Kidney tubule cell (primary cell): ENCODE data around the gene SLC12A6.
"Not testable (repeated sequence)": the region's sequence is repeated elsewhere in the genome, so short reads cannot be mapped to it uniquely, and the experiment has no call there.

Experiments used
- DNase-seq: peaks from one replicate; pipeline ENCODE4 v3.0.0-alpha.2; 2018; ENCODE audit warnings: low spot score

Gene SLC12A6

GRCh38 chr15:34357653-34358052 is 20.1 kb upstream of the SLC12A6 start:
- DNase-seq: no peak

DNA sequence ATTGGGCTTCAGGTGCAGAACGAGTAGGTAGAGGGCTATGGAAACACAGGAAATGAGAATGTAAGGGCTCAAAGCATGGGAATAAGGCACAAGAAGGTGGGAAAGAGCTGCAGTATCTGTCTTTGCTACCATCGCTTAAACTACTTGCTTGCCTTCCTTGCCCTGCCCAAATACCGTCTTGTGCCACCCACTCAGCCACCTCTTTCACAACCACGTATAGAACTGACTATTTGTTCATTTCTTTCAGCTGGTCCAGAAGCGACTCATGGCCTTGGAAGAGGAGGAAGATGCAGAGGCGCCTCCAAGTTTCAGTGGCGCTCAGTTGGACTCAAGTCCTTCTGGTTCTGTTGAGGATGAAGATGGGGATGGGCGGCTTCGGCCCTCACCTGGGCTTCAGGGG is 17.7 kb upstream of the SLC12A6 start:
- no peak for DNase-seq

DNA sequence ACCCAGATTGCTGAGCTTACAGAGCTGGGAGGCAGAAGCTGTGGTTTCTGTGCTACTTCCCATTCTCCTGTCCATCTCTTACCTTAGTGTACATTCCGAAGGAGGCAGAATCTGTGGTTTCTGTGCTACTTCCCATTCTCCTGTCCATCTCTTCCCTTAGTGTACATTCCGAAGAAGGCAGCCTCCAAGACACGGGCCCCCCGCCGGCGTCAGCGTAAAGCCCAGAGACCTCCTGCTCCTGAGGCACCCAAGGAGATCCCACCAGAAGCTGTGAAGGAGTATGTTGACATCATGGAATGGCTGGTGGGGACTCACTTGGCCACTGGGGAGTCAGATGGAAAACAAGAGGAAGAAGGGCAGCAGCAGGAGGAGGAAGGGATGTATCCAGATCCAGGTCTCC is 16.7 kb upstream of the SLC12A6 start:
- DNase-seq: no peak

GRCh38 chr15:34353627-34354026 is 16.0 kb upstream of the SLC12A6 start:
- no peak for DNase-seq

- not testable (repeated sequence) for DNase-seq
These were observed 15.4 kb upstream of the SLC12A6 start for GRCh38 chr15:34352996-34353395.

- no peak for DNase-seq
These were observed 12.2 kb upstream of the SLC12A6 start for GRCh38 chr15:34349769-34350168.

DNA sequence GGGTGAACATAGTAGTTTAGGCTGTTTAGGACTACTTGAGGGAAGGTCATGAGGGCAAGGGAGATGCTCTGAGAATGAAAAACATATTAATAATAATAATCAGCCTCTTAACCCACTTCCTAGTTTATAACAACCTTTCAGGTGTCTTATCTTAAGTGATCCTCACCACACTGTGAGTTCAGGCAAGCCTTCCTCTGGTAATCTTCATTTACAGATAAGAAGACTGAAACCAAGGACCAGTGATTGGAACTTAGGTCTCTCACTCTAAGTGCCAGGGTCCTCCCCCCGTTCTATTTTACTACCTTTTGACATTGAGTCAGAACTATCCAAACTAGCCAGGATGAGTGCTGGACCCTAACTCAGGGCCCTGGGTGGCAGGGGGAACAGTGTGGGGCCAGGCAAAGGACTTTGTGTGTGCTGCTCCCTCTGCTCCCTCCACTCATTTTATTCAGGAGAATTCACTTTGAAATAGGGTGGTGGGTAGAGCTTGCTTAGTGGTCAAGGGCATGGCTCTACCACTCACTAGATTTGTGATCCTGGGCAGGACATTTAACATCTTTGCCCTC is 11.2 kb upstream of the SLC12A6 start:
- no peak for DNase-seq

DNA sequence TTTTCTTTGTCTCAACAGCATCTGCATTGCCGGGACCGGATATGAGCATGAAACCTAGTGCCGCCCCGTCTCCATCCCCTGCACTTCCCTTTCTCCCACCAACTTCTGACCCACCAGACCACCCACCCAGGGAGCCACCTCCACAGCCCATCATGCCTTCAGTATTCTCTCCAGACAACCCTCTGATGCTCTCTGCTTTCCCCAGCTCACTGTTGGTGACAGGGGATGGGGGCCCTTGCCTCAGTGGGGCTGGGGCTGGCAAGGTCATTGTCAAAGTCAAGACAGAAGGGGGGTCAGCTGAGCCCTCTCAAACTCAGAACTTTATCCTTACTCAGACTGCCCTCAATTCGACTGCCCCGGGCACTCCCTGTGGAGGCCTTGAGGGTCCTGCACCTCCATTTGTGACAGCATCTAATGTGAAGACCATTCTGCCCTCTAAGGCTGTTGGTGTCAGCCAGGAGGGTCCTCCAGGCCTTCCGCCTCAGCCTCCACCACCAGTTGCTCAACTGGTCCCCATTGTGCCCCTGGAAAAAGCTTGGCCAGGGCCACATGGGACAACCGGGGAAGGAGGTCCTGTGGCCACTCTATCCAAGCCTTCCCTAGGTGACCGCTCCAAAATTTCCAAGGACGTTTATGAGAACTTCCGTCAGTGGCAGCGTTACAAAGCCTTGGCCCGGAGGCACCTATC is 10.5 kb upstream of the SLC12A6 start:
- DNase-seq: no peak

- DNase-seq: peak; percentile 93
These were observed 5.4 kb upstream of the SLC12A6 start, which contains the start of the genes NOP10 and NUTM1 for GRCh38 chr15:34342737-34343575. Gene NOP10 (minus strand): TSS chr15:34343136. CDS start chr15:34343073, 63 bp downstream. Gene NUTM1 (plus strand): TSS chr15:34343315. CDS start chr15:34343697, 382 bp downstream.

DNA sequence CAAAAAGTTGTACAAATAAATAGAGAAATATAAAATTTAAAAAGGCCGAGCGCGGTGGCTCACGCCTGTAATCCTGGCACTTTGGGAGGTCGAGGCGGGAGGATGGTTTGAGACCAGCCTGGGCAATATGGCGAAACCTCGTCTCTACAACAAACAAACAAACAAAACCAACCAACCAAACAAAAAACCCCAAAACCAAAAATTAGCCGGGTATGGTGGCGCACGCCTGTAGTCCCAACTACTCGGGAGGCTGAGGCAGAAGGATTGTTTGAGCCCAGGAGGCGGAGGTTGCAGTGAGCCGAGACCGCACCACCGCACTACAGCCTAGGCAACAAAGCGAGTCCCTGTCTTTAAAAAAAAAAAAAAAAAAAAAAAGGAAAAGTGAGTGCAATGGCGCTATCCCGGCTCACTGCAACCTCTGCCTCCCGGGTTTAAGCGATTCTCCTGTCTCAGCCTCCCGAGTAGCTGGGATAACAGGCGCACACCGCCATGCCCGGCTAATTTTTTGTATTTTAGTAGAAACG is 4.7 kb upstream of the SLC12A6 start:
- not testable (repeated sequence) for DNase-seq

GRCh38 chr15:34341381-34342212 is 4.0 kb upstream of the SLC12A6 start:
- DNase-seq: no peak

DNA sequence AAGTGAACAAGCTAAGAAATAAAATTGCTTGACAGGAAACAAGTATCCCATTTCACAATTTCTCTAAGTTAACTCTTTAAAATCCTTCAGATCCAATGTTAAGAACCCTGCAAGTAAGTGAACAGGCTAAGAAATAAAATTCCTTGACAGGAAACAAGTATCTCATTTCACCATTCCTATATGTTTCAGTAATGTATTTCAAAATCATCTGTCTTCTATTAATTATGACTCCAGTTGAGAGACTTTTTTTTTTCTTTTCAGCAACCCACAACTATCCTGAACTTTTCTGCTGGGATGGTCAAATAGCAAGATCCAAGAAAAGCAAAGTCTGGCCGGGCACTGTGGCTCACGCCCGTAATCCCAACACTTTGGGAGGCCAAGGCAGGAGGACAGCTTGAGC is 2.4 kb upstream of the SLC12A6 start:
- DNase-seq: no peak

DNA sequence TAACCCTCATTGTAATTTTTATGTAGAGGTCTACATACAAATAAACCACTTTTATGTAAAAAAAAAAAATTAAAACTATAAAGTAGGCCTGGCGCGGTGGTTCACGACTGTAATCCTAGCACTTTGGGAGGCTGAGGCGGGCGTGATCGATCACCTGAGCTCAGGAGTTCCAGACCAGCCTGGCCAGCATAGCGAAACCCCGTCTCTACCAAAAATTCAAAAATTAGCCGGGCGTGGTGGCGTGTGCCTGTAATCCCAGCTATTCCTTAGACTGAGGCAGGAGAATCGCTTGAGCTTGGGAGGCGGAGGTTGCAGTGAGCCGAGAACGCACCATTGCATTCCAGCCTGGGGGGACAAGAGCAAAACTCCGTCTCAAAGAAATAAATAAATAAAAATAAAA is 766 bp upstream of the SLC12A6 start:
- no peak for DNase-seq

DNA sequence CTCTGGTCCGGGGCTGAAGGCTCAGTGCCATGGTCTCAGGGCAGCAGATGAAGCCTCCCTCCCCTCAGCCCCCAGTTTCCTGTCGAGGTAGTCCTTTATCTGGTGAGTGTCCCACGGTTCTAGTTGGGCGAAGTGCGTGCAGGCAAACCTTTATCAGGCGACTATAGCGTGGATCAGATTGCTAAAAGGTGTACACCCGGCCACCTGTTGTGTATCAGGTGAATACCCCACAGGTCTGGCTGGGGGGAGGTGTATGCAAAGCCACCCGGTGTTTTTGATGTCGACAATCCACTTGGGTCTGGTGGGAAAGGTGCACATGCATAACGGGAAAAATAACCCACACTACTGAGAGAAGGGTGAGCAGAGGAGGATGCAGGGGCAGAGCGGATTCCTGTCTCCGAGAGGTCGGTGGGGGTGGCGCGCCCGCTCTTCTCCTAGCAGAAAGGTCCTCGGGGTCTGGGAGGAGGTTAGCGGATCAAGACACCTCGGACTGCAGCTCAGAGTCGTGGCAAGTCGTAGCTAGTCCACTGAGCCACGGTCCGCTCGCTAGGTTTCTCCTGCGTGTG is 507 bp downstream of the SLC12A6 start:
- DNase-seq: no peak

- no peak for DNase-seq
These were observed 1.2 kb downstream of the SLC12A6 start for GRCh38 chr15:34336231-34336990.

DNA sequence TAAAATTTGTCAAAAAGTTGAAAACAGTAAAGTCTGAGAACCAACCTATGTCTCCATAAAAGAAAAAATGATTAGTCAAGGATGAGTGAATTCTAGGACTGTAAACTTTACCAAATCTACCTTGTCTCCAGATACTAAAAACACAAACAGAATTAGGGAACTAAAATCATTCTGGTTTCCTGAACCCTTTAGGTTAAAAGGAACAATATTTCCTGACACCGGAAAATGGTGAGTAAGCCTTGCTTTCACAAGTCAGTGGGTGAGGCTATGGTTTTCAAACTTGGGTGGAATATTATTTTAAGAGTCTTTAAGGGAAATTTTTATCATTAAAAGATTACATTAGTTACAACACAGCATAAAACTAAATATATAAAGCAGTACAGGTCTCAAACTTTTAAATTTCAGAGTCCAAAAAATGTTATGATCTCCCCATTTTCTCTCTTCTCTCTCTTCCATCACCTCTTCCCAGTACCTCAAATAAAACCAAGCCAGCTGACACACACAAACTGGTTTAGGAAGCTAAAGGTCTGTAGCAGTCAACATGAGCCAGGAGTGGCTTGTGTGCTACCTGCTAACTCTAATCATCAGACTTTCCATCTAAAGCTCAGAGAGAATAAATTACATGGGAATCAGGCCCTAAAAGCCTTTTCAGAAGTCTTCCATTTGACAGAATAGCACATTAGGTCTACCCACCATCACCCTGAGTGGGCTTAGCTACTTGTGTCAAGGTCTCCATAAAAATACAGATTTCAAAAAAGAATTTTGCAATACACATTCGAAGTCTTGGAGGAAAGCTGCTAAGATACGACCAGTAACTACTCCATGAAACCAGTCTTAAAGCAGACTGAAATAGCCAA is 2.2 kb downstream of the SLC12A6 start:
- DNase-seq: no peak

- no peak for DNase-seq
These were observed 2.9 kb downstream of the SLC12A6 start for GRCh38 chr15:34334672-34335071.

- no peak for DNase-seq
These were observed 4.9 kb downstream of the SLC12A6 start for GRCh38 chr15:34332553-34333120.

DNA sequence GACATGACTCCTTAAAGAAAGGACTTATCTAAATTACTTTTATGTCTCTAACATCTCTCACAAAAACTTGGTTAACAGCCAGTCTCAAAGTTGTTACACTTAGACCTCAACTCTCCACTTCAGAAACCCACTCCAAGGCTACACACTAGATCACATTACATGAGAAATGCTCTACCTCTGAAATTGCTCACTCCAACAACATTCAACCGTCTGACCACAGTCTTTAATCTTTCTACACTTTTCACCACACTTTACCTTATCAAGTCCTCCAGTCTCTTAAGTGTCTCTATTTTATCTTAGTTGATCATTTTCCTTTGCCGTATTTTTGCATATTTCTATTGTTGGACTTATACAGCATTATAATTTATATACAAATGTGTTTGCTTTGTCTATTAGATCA is 5.8 kb downstream of the SLC12A6 start:
- DNase-seq: no peak
